ENCODE data around the gene MARCHF3.

The MARCHF3 gene

GRCh38 chr5:126831156-126831555, 199.2 kb downstream of the MARCHF3 start:
- Histone ChIP-seq H3K9me3 (ENCODE audit: low read length) (no peaks in the 10 kb centered on the region), H3K79me2 (ENCODE audit: insufficient read depth, low read length) (no peaks in the 10 kb centered on the region), H4K20me1 (ENCODE audit: insufficient read depth, low read length) (no peaks in the 10 kb centered on the region), H3K4me1 (ENCODE audit: insufficient read depth, low read length, severe bottlenecking) (no peaks in the 10 kb centered on the region), H3K27me3 (ENCODE audit: insufficient read depth, low read length) (no peaks in the 10 kb centered on the region), H3K4me2 (ENCODE audit: low read length) (no peak overlapping the region), H3K9me2 (ENCODE audit: low read depth, low read length) (no peaks in the 10 kb centered on the region), H3F3A (ENCODE audit: insufficient read depth, low read length) (peaks cover 5% of the 10 kb centered on the region; the same call in 1 of the 2 replicates), H3K36me3 (ENCODE audit: insufficient read depth, low read length) (peaks cover 97% of the 10 kb centered on the region), H2AFZ (ENCODE audit: low read length) (no peak overlapping the region), H3K27ac (ENCODE audit: low read depth, low read length, poor library complexity, severe bottlenecking) (no peak overlapping the region), H3K4me3 (ENCODE audit: low read depth, low read length, poor library complexity, severe bottlenecking) (no peak overlapping the region), H3K9ac (ENCODE audit: low read length) (no peak overlapping the region)
- TF ChIP-seq, protein P1, sequence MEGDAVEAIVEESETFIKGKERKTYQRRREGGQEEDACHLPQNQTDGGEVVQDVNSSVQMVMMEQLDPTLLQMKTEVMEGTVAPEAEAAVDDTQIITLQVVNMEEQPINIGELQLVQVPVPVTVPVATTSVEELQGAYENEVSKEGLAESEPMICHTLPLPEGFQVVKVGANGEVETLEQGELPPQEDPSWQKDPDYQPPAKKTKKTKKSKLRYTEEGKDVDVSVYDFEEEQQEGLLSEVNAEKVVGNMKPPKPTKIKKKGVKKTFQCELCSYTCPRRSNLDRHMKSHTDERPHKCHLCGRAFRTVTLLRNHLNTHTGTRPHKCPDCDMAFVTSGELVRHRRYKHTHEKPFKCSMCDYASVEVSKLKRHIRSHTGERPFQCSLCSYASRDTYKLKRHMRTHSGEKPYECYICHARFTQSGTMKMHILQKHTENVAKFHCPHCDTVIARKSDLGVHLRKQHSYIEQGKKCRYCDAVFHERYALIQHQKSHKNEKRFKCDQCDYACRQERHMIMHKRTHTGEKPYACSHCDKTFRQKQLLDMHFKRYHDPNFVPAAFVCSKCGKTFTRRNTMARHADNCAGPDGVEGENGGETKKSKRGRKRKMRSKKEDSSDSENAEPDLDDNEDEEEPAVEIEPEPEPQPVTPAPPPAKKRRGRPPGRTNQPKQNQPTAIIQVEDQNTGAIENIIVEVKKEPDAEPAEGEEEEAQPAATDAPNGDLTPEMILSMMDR (IDR thresholded peaks at IDR 0.05; ENCODE audit: low read length): no peak
- TF ChIP-seq EZH2 (IDR thresholded peaks at IDR 0.05; ENCODE audit: borderline replicate concordance, low read length): no peak

GRCh38 chr5:126830061-126830460, 200.3 kb downstream of the MARCHF3 start:
- H3K4me3 ChIP-seq (ENCODE audit: low read depth, low read length, poor library complexity, severe bottlenecking): no peak overlapping the region
- H3K9me3 ChIP-seq (ENCODE audit: low read length): no peaks in the 10 kb centered on the region
- no peaks in the 10 kb centered on the region for H3K79me2 ChIP-seq (ENCODE audit: insufficient read depth, low read length)
- TF ChIP-seq, protein P1 (IDR thresholded peaks at IDR 0.05; ENCODE audit: low read length): no peak
- TF ChIP-seq EZH2 (IDR thresholded peaks at IDR 0.05; ENCODE audit: borderline replicate concordance, low read length): no peak
- peaks cover 5% of the 10 kb centered on the region; the same call in 1 of the 2 replicates for H3F3A ChIP-seq (ENCODE audit: insufficient read depth, low read length)
- no peaks in the 10 kb centered on the region for H3K27me3 ChIP-seq (ENCODE audit: insufficient read depth, low read length)
- no peak overlapping the region for H3K4me2 ChIP-seq (ENCODE audit: low read length)
- no peak overlapping the region for H3K27ac ChIP-seq (ENCODE audit: low read depth, low read length, poor library complexity, severe bottlenecking)
- H2AFZ ChIP-seq (ENCODE audit: low read length): no peak overlapping the region
- no peaks in the 10 kb centered on the region for H3K9me2 ChIP-seq (ENCODE audit: low read depth, low read length)
- H4K20me1 ChIP-seq (ENCODE audit: insufficient read depth, low read length): no peaks in the 10 kb centered on the region
- H3K9ac ChIP-seq (ENCODE audit: low read length): no peak overlapping the region
- H3K4me1 ChIP-seq (ENCODE audit: insufficient read depth, low read length, severe bottlenecking): no peaks in the 10 kb centered on the region
- peaks cover 97% of the 10 kb centered on the region for H3K36me3 ChIP-seq (ENCODE audit: insufficient read depth, low read length)

- Histone ChIP-seq H3K36me3 (ENCODE audit: insufficient read depth, low read length) (peaks cover 97% of the 10 kb centered on the region), H3K27ac (ENCODE audit: low read depth, low read length, poor library complexity, severe bottlenecking) (no peak overlapping the region), H4K20me1 (ENCODE audit: insufficient read depth, low read length) (no peaks in the 10 kb centered on the region), H3K9me2 (ENCODE audit: low read depth, low read length) (no peaks in the 10 kb centered on the region), H3K4me3 (ENCODE audit: low read depth, low read length, poor library complexity, severe bottlenecking) (no peak overlapping the region), H2AFZ (ENCODE audit: low read length) (no peak overlapping the region), H3K4me1 (ENCODE audit: insufficient read depth, low read length, severe bottlenecking) (no peaks in the 10 kb centered on the region), H3F3A (ENCODE audit: insufficient read depth, low read length) (peaks cover 5% of the 10 kb centered on the region; the same call in 1 of the 2 replicates), H3K9me3 (ENCODE audit: low read length) (no peaks in the 10 kb centered on the region), H3K4me2 (ENCODE audit: low read length) (no peak overlapping the region), H3K9ac (ENCODE audit: low read length) (no peak overlapping the region), H3K79me2 (ENCODE audit: insufficient read depth, low read length) (no peaks in the 10 kb centered on the region), H3K27me3 (ENCODE audit: insufficient read depth, low read length) (no peaks in the 10 kb centered on the region)
- TF ChIP-seq EZH2 (IDR thresholded peaks at IDR 0.05; ENCODE audit: borderline replicate concordance, low read length): no peak
- TF ChIP-seq, protein P1 (IDR thresholded peaks at IDR 0.05; ENCODE audit: low read length): no peak
These were observed 201.3 kb downstream of the MARCHF3 start for GRCh38 chr5:126829098-126829497.

Measured in OCI-LY1 (cell line).